Colonic mucosa (tissue), 4 donors: ENCODE data around the gene SIPA1L3. TPM values are rescaled to one million over a fixed set of nuclear protein-coding genes. Genes with fewer than 3 reads are reported as not detected.

Source experiments
- DNase-seq: peaks from one replicate; pipeline ENCODE4 v3.0.0-alpha.2; 2020
- H3K27ac ChIP-seq: fragments of 200-600 bp; one replicate; pipeline ENCODE4 v1.8.0; 2021
- H3K27me3 ChIP-seq: fragments of 200-600 bp; one replicate; pipeline ENCODE4 v1.8.0; 2021
- H3K36me3 ChIP-seq: fragments of 200-600 bp; one replicate; pipeline ENCODE4 v1.8.0; 2021
- H3K4me1 ChIP-seq: fragments of 200-600 bp; one replicate; pipeline ENCODE4 v1.8.0; 2021; ENCODE audit warnings: mild to moderate bottlenecking
- H3K4me3 ChIP-seq: fragments of 200-600 bp; one replicate; pipeline ENCODE4 v1.8.0; 2021
- H3K9ac ChIP-seq, 2 donors: one replicate each; pipeline ENCODE4 v1.7.0; 2013; ENCODE audit warnings: control low read depth in 2 of 2, low read depth in 2 of 2, low read length in 2 of 2
- H3K9me3 ChIP-seq: fragments of 200-600 bp; one replicate; pipeline ENCODE4 v1.8.0; 2021
- CTCF ChIP-seq: fragments of 200-600 bp; IDR thresholded peaks from one replicate; pipeline ENCODE4 v1.8.0; 2022; ENCODE audit warnings: antibody characterized with exemption, mild to moderate bottlenecking
- intact Hi-C: fragments of 100-400 bp; cut with DNase I; formaldehyde crosslinking; loops from one replicate; pipeline ENCODE4 v1.14.1; 2022
- total RNA-seq, 2 donors: library from RNA; stranded (reverse); fragmentation: NEBNext Ultra II Directional in 1 of 2; extraction: Animal tissue kit (Norgen Biotek cat#: 25700) in 1 of 2; gene quantifications; one replicate each; pipeline ENCODE4 v1.2.1, GENCODE V29; 2021
- donor health status: healthy.
- donor health status: DM: no; HTN: no; CAD: no.
- donor health status: DM: no; HTN: no; CAD: no.

SIPA1L3 gene
- total RNA-seq, 2 donors from 2014 or later: 98.6 to 113 TPM

GRCh38 chr19:38012944-38013343 is 105.9 kb downstream of the SIPA1L3 start:
- no peaks in the 10 kb centered on the region for H3K27me3 ChIP-seq
- H3K9ac ChIP-seq: no peak overlapping the region
- no peak overlapping the region for H3K4me3 ChIP-seq
- no peaks in the 10 kb centered on the region for H3K9me3 ChIP-seq
- DNase-seq: no peak
- H3K4me1 ChIP-seq: no peaks in the 10 kb centered on the region
- intact Hi-C loops: no loop called here
- TF ChIP-seq CTCF: no peak
- H3K36me3 ChIP-seq: no peaks in the 10 kb centered on the region
- H3K27ac ChIP-seq: no peak overlapping the region

DNA sequence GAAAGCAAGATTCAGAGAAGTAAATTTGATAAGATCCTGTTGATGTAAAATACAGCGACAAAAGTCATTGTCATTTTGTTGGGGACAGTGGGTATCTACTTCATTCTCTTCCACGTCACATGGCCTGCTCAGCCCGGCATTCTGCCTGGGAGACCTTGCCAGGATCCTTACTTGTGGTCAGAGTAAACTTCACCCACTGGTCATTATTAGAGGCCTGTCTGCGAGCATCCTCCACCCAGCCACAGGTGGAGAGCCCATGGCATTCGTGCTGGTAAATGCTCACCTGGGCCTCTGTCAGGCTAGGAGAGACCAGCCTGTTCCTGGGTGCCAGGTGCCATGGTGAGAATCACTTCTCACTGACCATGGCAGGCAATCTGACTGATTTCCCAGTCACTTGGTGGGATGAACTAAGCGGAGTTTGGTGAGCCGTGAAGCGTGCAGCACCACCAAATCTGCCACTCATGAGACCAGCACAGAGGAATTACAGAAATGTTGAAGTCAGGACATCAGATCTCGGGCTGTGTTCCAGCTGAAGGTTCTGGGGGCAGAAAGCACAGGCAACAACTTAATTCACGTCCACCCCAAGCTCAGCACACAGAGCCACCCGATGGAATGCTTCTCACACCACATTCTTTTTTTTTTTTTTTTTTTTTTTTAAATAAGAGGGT is 107.0 kb downstream of the SIPA1L3 start:
- Histone ChIP-seq H3K27ac (no peak overlapping the region), H3K9me3 (no peaks in the 10 kb centered on the region), H3K36me3 (no peaks in the 10 kb centered on the region), H3K9ac (no peak overlapping the region), H3K27me3 (no peaks in the 10 kb centered on the region), H3K4me1 (no peaks in the 10 kb centered on the region), H3K4me3 (no peak overlapping the region)
- intact Hi-C loops: no loop called here
- TF ChIP-seq CTCF: no peak
- no peak for DNase-seq

GRCh38 chr19:38015216-38015615 is 108.2 kb downstream of the SIPA1L3 start:
- Histone ChIP-seq H3K27ac (no peak overlapping the region), H3K9ac (no peak overlapping the region), H3K36me3 (no peaks in the 10 kb centered on the region), H3K9me3 (no peaks in the 10 kb centered on the region), H3K27me3 (no peaks in the 10 kb centered on the region), H3K4me1 (no peaks in the 10 kb centered on the region), H3K4me3 (no peak overlapping the region)
- TF ChIP-seq CTCF: no peak
- DNase-seq: no peak
- intact Hi-C loops: no loop called here

DNA sequence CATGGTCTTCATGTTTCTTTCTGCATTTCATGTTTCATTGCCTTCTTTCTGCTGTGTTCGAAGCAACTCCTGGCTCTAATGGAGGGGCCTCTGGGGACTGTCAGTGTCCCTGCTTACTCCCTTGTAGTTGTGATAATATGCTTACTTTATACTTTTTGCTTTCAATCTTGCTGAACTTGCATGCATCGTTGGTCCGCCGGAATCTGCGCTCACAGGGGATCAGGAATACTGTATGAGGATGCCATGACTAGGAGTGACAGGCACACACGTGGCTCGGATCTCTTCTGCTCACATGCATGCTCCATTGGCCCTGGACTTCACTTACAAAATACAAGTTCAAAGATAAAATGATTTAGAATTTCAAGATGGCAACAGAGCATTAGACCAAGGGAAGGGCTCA is 108.8 kb downstream of the SIPA1L3 start:
- H3K4me3 ChIP-seq: no peak overlapping the region
- DNase-seq: no peak
- no peak for TF ChIP-seq CTCF
- no peaks in the 10 kb centered on the region for H3K36me3 ChIP-seq
- intact Hi-C loops: no loop called here
- H3K9me3 ChIP-seq: no peaks in the 10 kb centered on the region
- H3K27ac ChIP-seq: no peak overlapping the region
- no peaks in the 10 kb centered on the region for H3K4me1 ChIP-seq
- H3K27me3 ChIP-seq: no peaks in the 10 kb centered on the region
- H3K9ac ChIP-seq: no peak overlapping the region

GRCh38 chr19:38017401-38018151 is 110.6 kb downstream of the SIPA1L3 start:
- Histone ChIP-seq H3K27me3 (no peaks in the 10 kb centered on the region), H3K4me1 (no peaks in the 10 kb centered on the region), H3K9me3 (no peaks in the 10 kb centered on the region), H3K9ac (no peak overlapping the region), H3K4me3 (no peak overlapping the region), H3K27ac (no peak overlapping the region), H3K36me3 (no peaks in the 10 kb centered on the region)
- intact Hi-C loops: no loop called here
- no peak for TF ChIP-seq CTCF
- no peak for DNase-seq
